Smooth muscle cell of the brain vasculature (primary cell): ENCODE measurements around the gene SH3RF1.

Source experiments
- DNase-seq: peaks from one replicate; pipeline ENCODE4 v3.0.0-alpha.2; 2012; ENCODE audit warnings: low read depth, low spot score

The SH3RF1 gene

GRCh38 chr4:169164669-169165415 is 105.9 kb downstream of the SH3RF1 start:
- DNase-seq = no peak

- no peak for DNase-seq
Observed at GRCh38 chr4:169163947-169164668, 106.6 kb downstream of the SH3RF1 start.

GRCh38 chr4:169163495-169163894 is 107.3 kb downstream of the SH3RF1 start:
- DNase-seq = no peak

DNA sequence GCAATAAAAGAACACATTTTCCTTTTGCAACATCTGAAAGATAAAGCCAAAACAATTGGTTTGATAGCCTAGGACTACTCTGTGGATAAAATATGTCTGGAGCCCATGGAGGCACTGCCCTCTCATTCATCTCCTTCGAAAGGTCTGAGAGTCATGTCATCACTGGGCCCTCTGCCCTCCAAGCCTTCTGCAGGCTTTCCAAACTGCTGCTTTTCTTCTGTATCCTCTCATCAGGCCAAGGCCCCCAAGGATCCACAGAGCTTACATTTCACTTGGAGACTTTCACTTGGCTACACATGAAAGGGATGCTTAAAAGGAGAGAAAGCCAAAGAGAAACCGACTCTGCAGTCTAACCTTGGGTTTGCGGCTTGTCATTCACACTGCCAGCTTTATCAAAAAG is 109.9 kb downstream of the SH3RF1 start:
- DNase-seq = peak; percentile 37

GRCh38 chr4:169159624-169160171 is 111.1 kb downstream of the SH3RF1 start:
- DNase-seq = no peak

- no peak for DNase-seq
Observed at GRCh38 chr4:169158861-169159260, 111.9 kb downstream of the SH3RF1 start.

GRCh38 chr4:169158046-169158445 is 112.7 kb downstream of the SH3RF1 start:
- no peak for DNase-seq

DNA sequence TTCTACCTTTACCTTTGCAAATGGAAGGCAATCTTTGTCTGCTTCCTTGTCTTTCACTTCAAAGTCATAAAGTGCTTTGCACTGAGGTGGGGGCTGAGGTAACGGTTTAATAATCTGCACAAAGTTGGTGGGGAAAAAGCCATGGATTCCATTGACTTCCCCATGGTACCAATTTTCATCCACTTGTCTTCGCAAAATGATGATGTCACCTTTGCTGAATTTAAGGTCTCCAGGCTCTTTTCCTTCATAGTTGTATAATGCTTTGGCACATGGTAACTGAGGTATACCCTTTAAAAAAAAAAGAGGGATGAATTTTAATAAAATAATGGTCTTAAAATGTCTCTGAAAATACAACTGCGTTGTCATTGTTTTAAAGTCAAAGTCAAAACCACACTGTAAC is 114.4 kb downstream of the SH3RF1 start:
- DNase-seq = no peak

DNA sequence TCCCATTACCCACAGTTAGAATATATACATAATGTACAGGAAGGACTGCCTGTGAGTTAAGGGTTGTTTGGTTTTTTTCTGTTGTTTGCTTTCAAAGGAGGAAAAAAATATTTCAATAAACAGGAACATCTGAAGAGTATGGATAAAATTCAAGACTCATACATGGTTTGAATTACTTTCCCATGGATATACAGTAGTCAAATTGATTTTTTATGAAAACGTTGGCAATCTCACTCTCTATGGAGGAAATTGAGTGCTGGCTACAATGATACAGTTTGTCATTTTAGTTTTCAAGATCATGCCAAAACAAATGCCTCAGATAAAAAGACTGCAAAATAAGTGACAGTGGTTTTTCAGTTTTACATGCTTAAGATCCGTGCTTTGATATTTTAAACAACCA is 116.6 kb downstream of the SH3RF1 start:
- no peak for DNase-seq

DNA sequence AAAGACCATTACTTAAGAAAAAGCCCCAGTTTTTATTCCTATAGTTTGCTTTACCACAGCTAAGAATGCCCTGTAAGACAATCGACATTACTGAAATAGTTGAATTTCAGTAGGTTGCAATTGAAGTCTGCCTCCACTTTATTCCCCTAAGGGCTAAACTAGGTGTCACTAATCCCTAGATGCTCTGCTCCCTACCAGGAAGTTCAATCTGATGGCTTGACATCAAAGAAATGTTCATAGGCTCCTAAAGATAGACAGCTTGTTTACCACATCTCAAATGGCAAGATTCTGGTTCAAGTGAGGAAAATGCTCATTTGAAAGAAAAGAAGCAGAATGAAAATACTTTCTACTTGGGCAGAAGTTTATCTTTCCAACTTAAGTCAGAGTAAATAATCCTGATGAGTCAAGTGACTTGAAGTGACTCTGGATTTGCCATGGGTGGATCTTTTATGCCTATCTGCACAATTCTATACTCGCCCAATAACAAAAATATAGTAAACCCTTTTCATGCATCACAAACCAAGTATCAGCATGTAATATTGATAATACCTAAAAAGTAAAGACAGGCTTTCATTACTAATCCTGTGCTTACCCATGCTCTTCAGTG is 117.2 kb downstream of the SH3RF1 start:
- no peak for DNase-seq

DNA sequence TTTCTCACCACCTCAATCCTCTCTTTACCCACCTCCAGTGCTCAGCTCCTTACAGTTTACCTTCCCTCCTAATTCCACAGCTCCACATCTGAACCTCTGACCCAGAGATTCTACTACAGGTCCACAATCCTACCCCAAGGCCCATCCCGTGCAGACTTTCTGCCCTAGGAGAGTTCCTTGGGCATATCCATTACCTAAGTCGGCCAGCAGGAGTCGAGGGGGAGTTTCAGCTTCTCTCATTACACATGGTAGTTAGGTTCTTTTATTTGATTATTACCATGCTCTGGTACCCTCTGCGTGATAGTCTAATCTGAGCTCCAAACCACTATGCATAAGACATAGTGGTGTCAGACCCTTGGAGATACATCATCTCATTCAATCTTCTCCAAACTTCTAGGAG is 117.9 kb downstream of the SH3RF1 start:
- DNase-seq = no peak

- DNase-seq = no peak
Observed at GRCh38 chr4:169152098-169152497, 118.7 kb downstream of the SH3RF1 start.

DNA sequence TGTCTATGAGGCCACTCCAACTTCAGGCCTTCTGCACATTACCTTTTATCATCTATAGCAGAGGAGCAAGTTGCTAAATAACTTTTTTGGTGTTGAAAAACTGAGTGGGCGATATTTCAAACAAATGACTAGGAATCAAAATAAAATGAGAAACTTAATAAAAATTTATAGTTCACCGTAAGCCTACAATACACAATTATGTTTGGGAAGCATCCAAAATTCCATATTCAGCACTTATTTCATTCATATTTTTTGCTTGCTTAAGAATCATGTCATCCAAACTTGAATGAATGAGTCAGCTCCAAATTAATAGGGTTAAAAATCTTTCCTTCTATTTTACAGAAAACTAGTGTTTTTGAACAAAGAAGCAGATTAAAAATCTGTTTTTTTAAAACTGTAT is 119.1 kb downstream of the SH3RF1 start:
- DNase-seq = no peak

DNA sequence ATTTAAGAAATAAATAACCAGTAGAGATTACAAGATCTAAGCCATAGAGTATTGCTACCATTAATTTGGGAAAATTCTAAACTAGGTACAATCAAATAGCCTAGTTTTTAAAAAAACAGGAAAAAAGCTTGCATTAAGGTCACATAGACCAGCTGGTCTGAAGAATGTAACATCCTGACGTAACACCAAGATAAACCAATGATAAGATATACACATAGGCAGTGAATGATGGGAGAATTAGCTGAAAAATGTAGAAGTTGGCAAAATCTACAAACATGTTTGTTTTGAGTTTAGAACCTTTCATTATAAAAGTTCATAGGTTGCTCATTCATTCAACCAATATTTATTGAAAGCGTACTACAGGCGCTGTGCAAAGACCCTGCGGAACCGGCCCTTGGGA is 120.0 kb downstream of the SH3RF1 start:
- no peak for DNase-seq

- DNase-seq = no peak
Observed at GRCh38 chr4:169148885-169149284, 121.9 kb downstream of the SH3RF1 start.

GRCh38 chr4:169147191-169147590 is 123.6 kb downstream of the SH3RF1 start:
- no peak for DNase-seq

GRCh38 chr4:169144061-169144600 is 126.6 kb downstream of the SH3RF1 start:
- DNase-seq = no peak

DNA sequence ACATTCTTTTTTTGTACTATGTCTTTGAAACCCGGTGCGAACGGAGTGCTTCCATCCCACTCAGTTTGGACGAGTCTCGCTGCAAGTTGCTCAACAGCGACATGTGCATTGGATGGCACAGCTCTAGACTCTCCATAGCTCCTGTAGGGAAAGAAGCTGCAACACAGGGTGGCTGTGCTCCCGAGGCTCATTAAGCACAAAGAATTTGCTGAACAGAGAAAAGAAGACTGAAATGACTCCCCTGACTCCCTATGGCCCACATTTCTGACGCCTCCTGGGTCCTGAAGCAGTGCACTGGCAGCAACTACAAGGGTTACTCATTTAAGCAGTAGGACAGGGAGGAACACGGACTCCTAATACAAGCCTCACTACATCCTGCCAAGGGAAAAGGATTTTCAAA is 127.4 kb downstream of the SH3RF1 start:
- no peak for DNase-seq

- no peak for DNase-seq
Observed at GRCh38 chr4:169142906-169143305, 127.8 kb downstream of the SH3RF1 start.

GRCh38 chr4:169142391-169142790 is 128.4 kb downstream of the SH3RF1 start:
- DNase-seq = no peak

- no peak for DNase-seq
Observed at GRCh38 chr4:169139021-169139420, 131.7 kb downstream of the SH3RF1 start.

DNA sequence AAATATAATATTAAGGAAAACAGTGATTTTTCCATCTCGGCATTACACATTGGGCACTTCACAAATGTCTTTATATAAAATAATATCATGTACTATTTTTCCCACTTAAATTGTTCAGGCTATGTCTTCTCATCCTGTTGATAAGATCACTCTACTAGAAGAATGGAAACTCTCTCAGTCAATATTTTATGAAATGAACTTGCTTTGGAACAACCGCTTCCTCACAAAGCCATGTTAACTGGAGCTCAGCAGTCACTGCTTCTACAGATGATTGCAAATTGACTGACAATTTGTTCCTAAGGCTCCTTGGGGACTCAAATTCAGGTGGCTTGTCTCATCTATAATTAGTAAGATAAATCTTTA is 133.2 kb downstream of the SH3RF1 start:
- DNase-seq = no peak
